Fibroblast of mammary gland (primary cell): ENCODE data around the gene CENPB.

Source experiments
- DNase-seq: peaks from one replicate; pipeline ENCODE4 v3.0.0-alpha.2; 2010; ENCODE audit warnings: low read depth
- H3K4me3 ChIP-seq: 2 replicates; pipeline ENCODE4 v1.5.1; 2011; ENCODE audit warnings: low read depth, mild to moderate bottlenecking, low read length, moderate library complexity; ENCODE audit not compliant: control insufficient read depth
- CTCF ChIP-seq: conservative IDR thresholded peaks from 2 replicates; pipeline ENCODE4 v1.5.1; 2011; ENCODE audit warnings: low read depth, low read length, inconsistent platforms; ENCODE audit not compliant: control insufficient read depth, insufficient read depth

CENPB gene

GRCh38 chr20:3758566-3758965 lies 28.0 kb downstream of the CENPB start:
- H3K4me3 ChIP-seq, result no peak overlapping the region
- no peak for TF ChIP-seq CTCF
- no peak for DNase-seq

- no peak overlapping the region for H3K4me3 ChIP-seq
- no peak for TF ChIP-seq CTCF
- no peak for DNase-seq
Measured at GRCh38 chr20:3757268-3757667, 29.3 kb downstream of the CENPB start.

- no peak for DNase-seq
- H3K4me3 ChIP-seq, result no peak overlapping the region
- no peak for TF ChIP-seq CTCF
Measured at GRCh38 chr20:3755814-3756480, 30.6 kb downstream of the CENPB start.

- TF ChIP-seq CTCF, result no peak
- no peak for DNase-seq
- H3K4me3 ChIP-seq, result no peak overlapping the region
Measured at GRCh38 chr20:3755269-3755668, 31.3 kb downstream of the CENPB start.

- no peak overlapping the region for H3K4me3 ChIP-seq
- no peak for DNase-seq
- no peak for TF ChIP-seq CTCF
Measured at GRCh38 chr20:3754276-3754630, 32.3 kb downstream of the CENPB start.

- TF ChIP-seq CTCF, result no peak
- DNase-seq, result no peak
- no peak overlapping the region for H3K4me3 ChIP-seq
Measured at GRCh38 chr20:3753501-3754275, 32.9 kb downstream of the CENPB start.
